ENCODE measurements around the gene WDR7. TPM values are rescaled to one million over a fixed set of nuclear protein-coding genes. Genes with fewer than 3 reads are reported as not detected.

WDR7 gene
- total RNA-seq, 6 donors from 2014 or later: 17.8 to 58.7 (median 26.7) TPM

DNA sequence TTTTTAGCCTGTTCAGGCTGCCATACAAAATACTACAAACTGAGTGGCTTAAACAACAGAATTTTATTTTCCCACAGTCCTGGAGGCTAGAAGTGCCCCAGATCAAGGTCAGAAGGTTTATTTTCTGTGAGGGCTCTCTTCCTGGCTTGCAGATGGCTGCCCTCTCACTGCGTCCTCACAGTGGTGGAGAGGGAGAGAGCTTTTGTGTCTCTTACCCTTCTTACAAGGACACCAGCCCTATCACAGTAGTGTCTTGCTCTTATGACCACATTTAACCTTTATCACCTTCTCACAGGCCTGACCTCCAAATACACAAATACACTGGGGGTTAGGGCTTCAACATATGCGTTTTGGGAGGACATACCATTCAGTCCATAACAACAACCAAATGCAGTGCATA lies 11.7 kb downstream of the WDR7 start:
- Histone ChIP-seq H3K27ac (no peak overlapping the region), H3K36me3 (no peaks in the 10 kb centered on the region), H3K27me3 (no peaks in the 10 kb centered on the region), H3K9me3 (no peaks in the 10 kb centered on the region), H3K4me1 (no peaks in the 10 kb centered on the region), H3K4me3 (no peak overlapping the region)
- WGBS, 2 donors: 91 to 93% methylated on average over 2 of the region's 2 CpGs
- DNase-seq (no peak), ATAC-seq (ENCODE audit: low FRiP score in 2 of 2) (no peak)
- no peak for TF ChIP-seq EP300 (IDR thresholded peaks at IDR 0.05)
- TF ChIP-seq POLR2A (IDR thresholded peaks at IDR 0.05): no peak
- TF ChIP-seq, protein P1, sequence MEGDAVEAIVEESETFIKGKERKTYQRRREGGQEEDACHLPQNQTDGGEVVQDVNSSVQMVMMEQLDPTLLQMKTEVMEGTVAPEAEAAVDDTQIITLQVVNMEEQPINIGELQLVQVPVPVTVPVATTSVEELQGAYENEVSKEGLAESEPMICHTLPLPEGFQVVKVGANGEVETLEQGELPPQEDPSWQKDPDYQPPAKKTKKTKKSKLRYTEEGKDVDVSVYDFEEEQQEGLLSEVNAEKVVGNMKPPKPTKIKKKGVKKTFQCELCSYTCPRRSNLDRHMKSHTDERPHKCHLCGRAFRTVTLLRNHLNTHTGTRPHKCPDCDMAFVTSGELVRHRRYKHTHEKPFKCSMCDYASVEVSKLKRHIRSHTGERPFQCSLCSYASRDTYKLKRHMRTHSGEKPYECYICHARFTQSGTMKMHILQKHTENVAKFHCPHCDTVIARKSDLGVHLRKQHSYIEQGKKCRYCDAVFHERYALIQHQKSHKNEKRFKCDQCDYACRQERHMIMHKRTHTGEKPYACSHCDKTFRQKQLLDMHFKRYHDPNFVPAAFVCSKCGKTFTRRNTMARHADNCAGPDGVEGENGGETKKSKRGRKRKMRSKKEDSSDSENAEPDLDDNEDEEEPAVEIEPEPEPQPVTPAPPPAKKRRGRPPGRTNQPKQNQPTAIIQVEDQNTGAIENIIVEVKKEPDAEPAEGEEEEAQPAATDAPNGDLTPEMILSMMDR (IDR thresholded peaks at IDR 0.05): no peak
- no peak for TF ChIP-seq POLR2AphosphoS5 (IDR thresholded peaks at IDR 0.05)

- H3K27ac ChIP-seq: no peak overlapping the region
- DNase-seq (no peak), ATAC-seq (ENCODE audit: low FRiP score in 2 of 2) (no peak)
- H3K36me3 ChIP-seq: peaks cover 0 to 5% (median 0%) of the 10 kb centered on the region in 4 donors
- H3K27me3 ChIP-seq: no peaks in the 10 kb centered on the region
- no peak overlapping the region for H3K4me3 ChIP-seq
- TF ChIP-seq, protein P1 (IDR thresholded peaks at IDR 0.05): no peak
- no peak for TF ChIP-seq EP300 (IDR thresholded peaks at IDR 0.05)
- no peak for TF ChIP-seq POLR2AphosphoS5 (IDR thresholded peaks at IDR 0.05)
- TF ChIP-seq POLR2A (IDR thresholded peaks at IDR 0.05): no peak
- H3K9me3 ChIP-seq: no peaks in the 10 kb centered on the region
- WGBS, 2 donors: 77 to 82% methylated on average over 8 of the region's 8 CpGs
- no peaks in the 10 kb centered on the region for H3K4me1 ChIP-seq
These were observed 21.2 kb downstream of the WDR7 start for GRCh38 chr18:56672391-56672790.

GRCh38 chr18:56672981-56673380 lies 21.8 kb downstream of the WDR7 start:
- DNase-seq: no peak

DNA sequence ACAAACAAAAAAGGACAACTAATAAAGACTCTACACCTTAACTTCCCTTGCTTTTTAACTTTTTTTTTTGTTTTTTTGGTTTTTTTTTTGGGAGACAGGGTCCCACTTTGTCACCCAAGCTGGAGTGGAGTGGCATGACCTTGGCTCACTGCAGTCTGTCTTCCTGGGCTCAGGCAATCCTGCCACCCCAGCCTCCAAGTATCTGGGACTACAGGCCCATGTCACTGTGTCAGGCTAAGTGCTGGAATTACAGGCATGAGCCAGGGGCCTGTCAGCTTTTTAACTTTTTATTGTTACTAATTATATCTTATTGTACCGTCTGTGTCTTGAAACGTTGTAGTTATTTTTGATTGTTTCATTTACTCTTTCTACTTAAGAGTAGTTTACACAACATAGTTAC lies 25.5 kb downstream of the WDR7 start:
- no peaks in the 10 kb centered on the region for H3K27me3 ChIP-seq
- peaks cover 0 to 5% (median 0%) of the 10 kb centered on the region in 4 donors for H3K36me3 ChIP-seq
- no peaks in the 10 kb centered on the region for H3K9me3 ChIP-seq
- ATAC-seq (ENCODE audit: low FRiP score in 2 of 2) (no peak), DNase-seq (no peak)
- WGBS, 2 donors: 80 to 84% methylated on average over 2 of the region's 2 CpGs
- H3K4me3 ChIP-seq: no peak overlapping the region
- no peak overlapping the region for H3K27ac ChIP-seq
- H3K4me1 ChIP-seq: no peaks in the 10 kb centered on the region
- TF ChIP-seq POLR2AphosphoS5 (IDR thresholded peaks at IDR 0.05): no peak
- TF ChIP-seq, protein P1 (IDR thresholded peaks at IDR 0.05): no peak
- TF ChIP-seq POLR2A (IDR thresholded peaks at IDR 0.05): no peak
- no peak for TF ChIP-seq EP300 (IDR thresholded peaks at IDR 0.05)

More at GRCh38 chr18:56672981-56673380, 21.8 kb downstream of the WDR7 start:
- no peak for ATAC-seq (ENCODE audit: low FRiP score in 2 of 2)
- Histone ChIP-seq H3K36me3 (peaks cover 0 to 5% (median 0%) of the 10 kb centered on the region in 4 donors), H3K9me3 (no peaks in the 10 kb centered on the region), H3K4me1 (no peaks in the 10 kb centered on the region), H3K27me3 (no peaks in the 10 kb centered on the region), H3K4me3 (no peak overlapping the region), H3K27ac (no peak overlapping the region)
- TF ChIP-seq, protein P1 (IDR thresholded peaks at IDR 0.05): no peak
- no peak for TF ChIP-seq POLR2AphosphoS5 (IDR thresholded peaks at IDR 0.05)
- no peak for TF ChIP-seq POLR2A (IDR thresholded peaks at IDR 0.05)
- 70 to 83% methylated on average over 3 of the region's 3 CpGs for WGBS, 2 donors

- Histone ChIP-seq H3K9me3 (no peaks in the 10 kb centered on the region), H3K36me3 (peaks cover 0 to 9% (median 0%) of the 10 kb centered on the region in 4 donors), H3K27ac (no peak overlapping the region), H3K4me3 (no peak overlapping the region), H3K27me3 (no peaks in the 10 kb centered on the region), H3K4me1 (no peaks in the 10 kb centered on the region)
- ATAC-seq (ENCODE audit: low FRiP score in 2 of 2) (no peak), DNase-seq (no peak)
- WGBS, 2 donors: 91 to 98% methylated on average over 4 of the region's 4 CpGs
- TF ChIP-seq EP300 (IDR thresholded peaks at IDR 0.05) (no peak), POLR2AphosphoS5 (IDR thresholded peaks at IDR 0.05) (no peak), POLR2A (IDR thresholded peaks at IDR 0.05) (no peak)
- TF ChIP-seq, protein P1 (IDR thresholded peaks at IDR 0.05): no peak
These were observed 27.8 kb downstream of the WDR7 start for GRCh38 chr18:56678836-56679565.
